Measurements from ENCODE around the gene AK3.
A peak's percentile ranks its signal among the peaks of the same experiment; 100 is the strongest.

Gene AK3

DNA sequence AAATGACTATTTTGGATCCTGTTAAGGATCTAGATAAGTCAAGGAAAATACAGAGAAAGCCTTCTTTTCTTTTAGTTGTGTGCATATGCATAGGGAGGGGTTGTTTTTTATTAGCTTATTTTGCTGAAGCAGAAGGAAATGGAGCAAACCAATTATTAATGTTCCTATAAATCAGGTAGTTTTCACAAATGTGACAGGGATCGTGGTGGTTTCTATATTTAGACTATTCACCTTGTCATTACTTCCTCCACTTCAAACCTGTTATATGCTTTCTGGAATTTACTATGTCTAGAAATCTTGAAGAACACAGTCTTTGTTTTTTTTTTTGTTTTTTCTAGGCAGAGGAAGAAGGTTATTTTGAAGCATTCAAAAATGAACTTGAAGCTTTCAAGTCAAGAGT, 39.5 kb downstream of the AK3 start:
- DNase-seq: no peak

DNA sequence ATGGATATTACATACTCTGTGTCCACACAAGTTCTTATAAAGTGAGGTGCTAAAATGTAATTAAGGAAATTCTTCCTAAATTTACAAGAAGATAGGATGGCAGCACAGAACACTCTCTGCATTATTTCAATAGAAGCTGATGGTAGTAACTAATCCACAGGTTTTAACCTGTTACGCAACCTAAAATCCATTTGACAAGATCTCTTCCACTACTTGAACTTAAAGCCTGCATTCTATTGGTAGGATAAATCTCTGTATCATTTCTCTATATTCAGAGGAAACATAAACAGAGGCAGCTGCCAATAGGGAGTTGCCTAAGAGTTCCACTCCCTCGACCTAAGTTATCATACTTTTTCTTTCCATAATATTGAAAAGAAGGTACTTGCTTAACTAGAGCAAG, 40.1 kb downstream of the AK3 start:
- no peak for DNase-seq

DNA sequence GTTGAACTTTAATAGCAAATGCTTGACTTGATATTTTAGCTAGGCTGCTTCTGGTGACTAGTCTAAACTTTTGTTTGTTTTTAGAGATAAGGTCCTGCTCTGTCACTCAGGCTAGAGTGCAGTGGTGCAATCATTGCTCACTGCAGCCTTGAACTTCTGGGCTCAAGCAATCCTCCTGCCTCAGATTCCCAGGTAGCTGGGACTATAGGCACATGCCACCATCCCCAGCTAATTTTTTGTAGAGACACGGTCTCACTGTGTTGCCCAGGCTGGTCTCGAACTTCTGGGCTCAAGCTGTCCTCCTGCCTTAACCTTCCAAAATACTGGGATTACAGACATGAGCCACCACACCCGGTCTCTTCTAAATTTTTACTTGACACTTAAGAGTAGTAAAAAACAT, 40.9 kb downstream of the AK3 start:
- no peak for DNase-seq

DNA sequence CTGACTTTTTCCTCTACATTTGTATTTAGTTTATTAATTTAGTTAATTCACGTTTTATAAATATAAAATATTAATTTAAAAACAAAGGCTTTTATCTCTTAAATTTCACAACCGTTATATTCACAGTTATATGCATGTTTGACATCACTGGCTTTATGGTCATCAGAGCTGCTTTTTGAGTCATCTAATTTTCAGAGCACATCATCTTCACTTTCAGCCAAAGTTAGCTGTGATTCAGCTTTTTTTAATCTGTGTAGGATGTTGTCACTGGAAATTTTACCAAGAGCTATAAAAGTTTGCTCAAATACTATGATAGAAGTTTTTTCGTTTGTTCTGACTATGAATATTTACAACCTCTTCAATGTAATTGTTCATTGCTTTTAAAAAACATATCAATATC, 49.2 kb downstream of the AK3 start:
- no peak for DNase-seq

GRCh38 chr9:4690144-4690543, 50.9 kb downstream of the AK3 start:
- no peak for DNase-seq

GRCh38 chr9:4689687-4690104, 51.3 kb downstream of the AK3 start:
- no peak for DNase-seq

DNA sequence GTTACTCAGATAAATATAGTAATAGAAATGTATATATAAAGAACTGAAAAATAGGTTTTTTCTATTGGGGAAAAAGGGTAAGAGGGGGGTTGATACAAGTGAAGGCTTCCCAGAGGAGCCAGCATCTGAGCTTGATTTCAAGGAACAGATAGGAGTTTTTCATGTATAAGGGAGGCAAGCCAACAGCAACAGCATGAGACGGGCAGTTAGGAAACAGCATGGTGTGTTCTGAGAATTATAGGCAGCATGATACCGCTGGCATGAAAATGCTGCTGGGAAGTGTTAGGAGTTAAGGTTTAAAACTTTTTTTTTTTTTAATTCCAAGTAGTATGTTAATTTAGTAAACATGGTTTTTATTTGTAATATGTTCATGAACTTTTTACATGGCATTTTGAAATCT, 52.0 kb downstream of the AK3 start:
- no peak for DNase-seq

DNA sequence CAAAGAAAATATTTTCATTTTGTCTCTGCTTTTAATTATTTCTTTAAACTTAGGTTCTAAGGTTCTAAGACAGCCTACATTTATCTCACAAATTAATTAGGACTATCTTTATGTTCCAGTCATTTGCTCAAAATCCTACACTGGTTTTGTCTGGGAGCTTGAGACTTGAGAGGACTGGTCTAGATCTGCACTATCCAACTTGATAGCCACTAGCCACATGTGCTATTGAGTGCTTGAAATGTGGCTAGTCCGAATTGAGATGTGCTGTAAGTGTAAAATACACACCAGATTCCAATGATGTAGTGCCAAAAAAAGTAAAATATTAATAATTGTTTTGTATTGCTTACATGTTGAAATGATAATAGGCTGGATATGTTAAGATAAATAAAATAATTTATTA, 54.4 kb downstream of the AK3 start:
- DNase-seq: no peak

DNA sequence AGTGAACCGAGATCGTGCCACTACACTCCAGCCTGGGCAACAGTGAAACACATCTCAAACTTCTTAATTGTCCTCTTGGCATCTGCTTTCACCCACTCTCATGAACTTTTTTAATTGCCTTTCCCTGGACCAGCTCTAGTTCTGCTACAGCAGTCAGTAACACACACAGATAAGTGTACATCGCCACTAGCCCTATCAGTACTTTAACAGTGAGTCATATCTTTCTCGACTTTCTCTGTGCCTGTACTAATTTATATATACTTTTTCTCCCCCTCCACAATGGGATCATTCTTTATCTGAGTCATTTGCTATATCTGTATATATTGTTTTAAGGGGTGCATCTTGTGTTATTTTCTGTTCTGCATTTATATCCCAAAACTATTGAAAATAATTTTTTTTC, 54.9 kb downstream of the AK3 start:
- DNase-seq: no peak

- no peak for DNase-seq
Measured at GRCh38 chr9:4684820-4685219, 56.2 kb downstream of the AK3 start.

GRCh38 chr9:4680750-4681149, 60.3 kb downstream of the AK3 start:
- DNase-seq: no peak

DNA sequence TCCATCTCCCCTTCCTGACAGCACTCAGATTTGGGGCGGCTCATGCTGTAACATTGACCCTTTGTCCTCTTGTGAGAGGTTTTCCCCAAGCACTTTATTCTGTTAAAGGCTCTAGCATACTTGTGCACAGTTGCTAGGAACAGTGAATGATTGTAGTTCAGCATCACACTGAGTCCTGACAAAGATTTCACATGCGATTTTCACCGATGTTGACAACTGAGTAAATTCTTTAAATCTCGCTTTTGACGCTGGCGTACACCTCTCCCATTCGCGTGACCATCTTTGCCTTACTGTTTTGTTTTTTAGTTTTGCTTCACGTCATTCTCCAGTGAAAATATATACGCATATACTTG, 60.9 kb downstream of the AK3 start:
- no peak for DNase-seq

- peak; percentile 99 for DNase-seq
Measured at GRCh38 chr9:4679268-4680172, 61.5 kb downstream of the AK3 start, which contains the start of gene CDC37L1. Gene CDC37L1 (plus strand): TSS chr9:4679569. CDS start chr9:4679768, 199 bp downstream.

DNA sequence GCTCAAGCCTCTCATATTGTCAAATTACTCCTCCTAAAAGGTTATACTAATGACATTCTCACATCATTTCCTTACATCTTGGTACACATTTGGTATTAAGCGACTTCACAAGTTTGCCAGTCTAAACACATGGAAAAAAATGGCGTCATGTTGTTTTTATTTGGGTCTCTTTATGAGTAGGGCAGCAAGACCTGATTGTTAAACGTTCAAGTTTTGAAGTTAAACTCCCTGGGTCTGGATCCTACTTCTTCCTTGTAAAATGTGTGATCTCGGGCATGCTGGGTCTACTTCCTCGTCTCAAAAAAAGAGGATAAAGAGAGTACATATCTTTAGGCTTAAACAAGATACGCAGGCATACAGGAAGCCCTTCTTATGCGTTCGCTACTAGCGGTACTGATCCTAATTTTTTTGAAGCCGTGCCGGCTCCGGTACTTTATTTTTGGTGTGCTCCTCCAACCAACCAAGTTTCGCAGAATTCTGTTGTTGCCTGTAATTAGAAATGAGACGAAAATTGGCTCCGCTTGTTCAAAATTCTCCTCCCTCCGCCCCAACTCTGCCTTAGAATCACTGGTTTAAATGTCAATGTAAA, 62.2 kb downstream of the AK3 start:
- peak; percentile 3 for DNase-seq

DNA sequence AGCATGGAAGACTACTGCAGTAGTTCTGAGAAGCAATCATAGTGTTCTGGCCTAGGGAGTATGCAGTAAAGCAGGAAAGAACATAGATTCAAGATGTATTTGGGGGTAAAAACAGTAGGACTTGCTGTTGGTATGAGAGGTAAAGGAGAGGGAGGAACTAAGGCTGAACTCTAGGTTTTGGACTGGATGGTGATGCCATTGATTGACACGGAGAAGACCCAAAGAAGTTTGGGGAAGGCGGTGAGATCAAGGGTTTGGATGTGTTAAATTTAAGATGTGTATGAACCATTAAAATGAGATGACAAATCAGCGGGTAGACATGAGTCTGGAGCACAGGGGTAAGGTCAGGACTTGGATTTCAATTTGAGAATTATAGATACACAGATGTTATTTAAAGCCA, 63.6 kb downstream of the AK3 start:
- DNase-seq: no peak

DNA sequence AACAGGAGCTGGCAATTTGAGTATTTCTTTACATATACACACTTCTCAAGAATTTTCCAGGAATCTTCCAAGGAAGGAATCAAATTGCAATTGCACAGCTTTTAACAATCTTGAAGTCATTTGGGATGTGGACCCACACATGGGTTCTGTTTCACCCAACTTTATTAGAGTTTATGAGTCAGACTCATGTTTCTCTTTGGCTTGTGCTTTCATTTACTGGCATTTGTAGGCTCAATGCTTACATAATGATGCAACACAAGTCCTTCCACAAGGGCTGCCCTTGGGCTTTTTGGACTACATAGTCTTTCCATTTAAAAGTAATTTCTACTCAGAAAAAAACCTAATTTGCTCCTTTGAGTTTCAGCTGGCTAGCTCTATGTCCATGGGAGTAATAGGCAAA, 66.2 kb downstream of the AK3 start:
- no peak for DNase-seq

- no peak for DNase-seq
Measured at GRCh38 chr9:4671737-4672136, 69.3 kb downstream of the AK3 start.

DNA sequence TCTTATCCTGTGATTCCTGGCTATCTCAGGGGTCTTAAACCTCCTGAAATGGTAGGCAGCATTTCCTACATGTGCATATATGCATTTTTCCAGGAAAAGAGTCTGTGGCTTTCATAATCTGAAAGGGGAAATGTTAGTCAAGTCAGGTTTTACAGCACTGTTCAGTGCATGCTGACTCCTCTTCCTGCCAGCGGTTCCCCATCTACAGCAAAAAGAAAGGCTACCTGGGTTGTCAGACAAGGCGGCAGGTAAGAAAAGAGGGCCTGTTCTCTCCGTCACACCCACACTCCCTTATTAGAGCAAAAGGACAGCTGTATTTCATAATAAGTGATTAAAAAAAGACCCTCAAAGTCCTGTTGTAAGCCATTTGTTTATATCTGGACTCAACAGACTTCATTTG, 70.4 kb downstream of the AK3 start:
- no peak for DNase-seq

- no peak for DNase-seq
Measured at GRCh38 chr9:4669890-4670289, 71.1 kb downstream of the AK3 start.

DNA sequence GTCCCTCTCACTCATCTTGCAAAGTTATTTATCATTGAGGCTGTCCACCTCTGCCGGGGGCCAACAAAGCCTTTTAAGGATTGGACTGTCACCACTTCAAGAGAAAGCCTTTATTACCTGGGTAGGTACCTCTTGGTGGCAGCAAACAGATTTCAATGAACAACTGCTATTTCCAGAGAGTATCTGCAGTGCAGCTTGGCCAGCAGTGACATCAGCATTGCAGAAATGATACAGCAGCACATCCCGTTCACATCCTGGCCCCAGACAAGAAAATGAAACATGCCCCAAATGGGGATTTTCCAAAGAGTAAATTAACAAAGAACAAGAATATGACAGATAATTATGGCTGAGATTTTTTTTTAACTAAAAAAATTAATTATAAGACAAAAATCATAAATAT, 72.4 kb downstream of the AK3 start:
- no peak for DNase-seq

- no peak for DNase-seq
Measured at GRCh38 chr9:4667681-4668080, 73.3 kb downstream of the AK3 start.

DNA sequence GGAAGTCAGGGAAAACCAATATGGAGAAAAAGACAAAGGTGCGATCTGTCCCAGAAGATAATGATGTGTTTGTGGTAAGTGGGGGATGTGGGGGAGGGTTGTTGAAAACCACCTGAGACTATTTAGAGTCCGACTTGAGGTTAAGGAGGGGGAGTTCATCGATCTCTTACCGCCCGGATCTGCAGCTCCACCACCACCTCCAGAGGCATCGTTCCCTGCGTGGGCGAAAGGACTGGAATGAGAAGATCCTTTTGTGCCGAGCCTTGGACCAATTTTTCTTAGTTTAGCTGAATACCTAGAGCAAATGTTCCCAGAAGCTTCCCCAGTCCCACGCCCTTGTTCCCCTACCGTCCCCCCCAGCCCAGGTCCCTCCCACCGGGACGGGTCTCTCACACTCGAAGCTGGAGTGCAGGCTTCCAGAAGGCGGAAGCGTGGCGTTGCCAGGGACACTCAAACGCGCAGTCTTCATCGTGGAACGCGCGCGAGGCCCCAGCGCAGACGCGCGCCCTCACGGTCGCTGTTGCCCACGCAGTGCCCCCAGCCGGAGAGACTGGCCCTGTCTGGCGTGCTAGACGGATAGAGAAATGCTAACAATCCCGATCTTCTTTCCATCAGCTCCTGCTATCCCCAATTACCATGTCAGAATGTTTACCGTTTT, 74.8 kb downstream of the AK3 start, which contains the start of gene SPATA6L:
SPATA6L (minus strand) TSS at position 439 of the 658 bp plus-strand sequence; CDS start at position 209, 230 bp downstream.
- DNase-seq: peak; percentile 13

DNA sequence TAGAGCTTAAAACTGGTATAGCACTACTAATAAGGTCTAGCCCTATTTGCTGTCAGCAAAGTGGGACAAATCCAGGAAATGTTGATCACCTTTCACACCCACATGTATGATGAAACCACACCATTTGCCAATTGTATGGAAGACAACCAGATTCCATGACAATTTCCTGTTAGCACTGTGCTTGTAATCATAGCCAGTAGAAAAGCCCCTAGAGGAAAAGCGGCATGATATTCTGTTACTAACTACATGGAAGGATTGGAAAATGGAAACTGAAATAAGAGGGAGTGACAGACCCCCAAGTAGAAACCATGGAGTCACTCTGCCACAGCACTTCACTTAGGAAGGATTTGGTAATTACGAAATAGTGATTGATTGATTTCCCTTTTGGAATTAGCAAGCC, 75.6 kb downstream of the AK3 start:
- DNase-seq: no peak

GRCh38 chr9:4663956-4664355, 77.0 kb downstream of the AK3 start:
- DNase-seq: no peak
